Subcutaneous abdominal adipose tissue (tissue), 5 donors: ENCODE results near the gene SECISBP2.

Experiments
- H3K27ac ChIP-seq: one replicate; pipeline ENCODE4 v1.7.0; 2013; ENCODE audit warnings: low read depth, mild to moderate bottlenecking, inconsistent platforms, low read length, moderate library complexity
- H3K27me3 ChIP-seq, 5 donors: one replicate each; pipeline ENCODE4 v1.7.0; 2013; ENCODE audit warnings: low read length in 5 of 5, inconsistent platforms in 1 of 5; ENCODE audit not compliant: control insufficient read depth in 5 of 5, insufficient read depth in 4 of 5
- H3K36me3 ChIP-seq, 5 donors: one replicate each; pipeline ENCODE4 v1.7.0; 2013; ENCODE audit warnings: low read length in 5 of 5; ENCODE audit not compliant: control insufficient read depth in 5 of 5, insufficient read depth in 5 of 5
- H3K4me1 ChIP-seq, 5 donors: one replicate each; pipeline ENCODE4 v1.7.0; 2013; ENCODE audit warnings: low read length in 5 of 5, mild to moderate bottlenecking in 3 of 5, moderate library complexity in 1 of 5; ENCODE audit not compliant: control insufficient read depth in 5 of 5, insufficient read depth in 5 of 5
- H3K4me3 ChIP-seq, 5 donors: one replicate each; pipeline ENCODE4 v1.7.0; 2013; ENCODE audit warnings: low read length in 5 of 5, low read depth in 1 of 5
- H3K9ac ChIP-seq, 5 donors: one replicate each; pipeline ENCODE4 v1.7.0; 2013; ENCODE audit warnings: low read length in 5 of 5, mild to moderate bottlenecking in 4 of 5, moderate library complexity in 3 of 5
- H3K9me3 ChIP-seq, 5 donors: one replicate each; pipeline ENCODE4 v1.7.0; 2013; ENCODE audit warnings: low read length in 5 of 5; ENCODE audit not compliant: control insufficient read depth in 5 of 5
- donor health status: healthy.
- donor health status: healthy.
- donor health status: healthy.
- donor health status: healthy.
- donor health status: healthy.

SECISBP2 gene

DNA sequence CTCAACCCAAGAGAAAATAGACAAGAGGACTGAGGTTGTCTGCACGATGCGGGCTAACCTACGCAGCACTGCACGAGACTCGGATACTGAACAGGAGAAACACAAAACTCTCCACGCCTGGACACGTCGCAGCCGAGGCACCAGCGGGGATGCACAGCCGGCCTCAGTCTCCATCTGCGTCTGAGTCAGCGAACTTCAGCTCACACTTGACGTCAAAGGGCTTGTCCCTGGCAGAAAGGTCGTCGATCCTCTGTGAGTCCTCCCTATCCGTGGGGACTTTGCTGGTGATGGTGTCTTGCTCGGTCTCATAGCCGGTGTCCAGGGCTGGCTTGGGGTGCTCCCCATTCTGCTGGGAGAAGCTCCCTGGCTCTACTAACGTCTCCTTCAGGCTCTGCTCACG is 60.2 kb downstream of the SECISBP2 start:
- Histone ChIP-seq H3K27ac (no peak overlapping the region), H3K27me3 (no peaks in the 10 kb centered on the region), H3K4me1 (peaks cover 0 to 14% (median 11%) of the 10 kb centered on the region in 5 donors), H3K9me3 (no peaks in the 10 kb centered on the region), H3K36me3 (peaks cover 0 to 14% (median 0%) of the 10 kb centered on the region in 5 donors), H3K4me3 (no peak overlapping the region), H3K9ac (no peak overlapping the region)

GRCh38 chr9:89379031-89379430 is 60.7 kb downstream of the SECISBP2 start:
- no peak overlapping the region for H3K4me3 ChIP-seq
- peaks cover 0 to 14% (median 11%) of the 10 kb centered on the region in 5 donors for H3K4me1 ChIP-seq
- peaks cover 0 to 17% (median 0%) of the 10 kb centered on the region in 5 donors for H3K36me3 ChIP-seq
- H3K27ac ChIP-seq, result no peak overlapping the region
- H3K9ac ChIP-seq, result no peak overlapping the region
- no peaks in the 10 kb centered on the region for H3K27me3 ChIP-seq
- no peaks in the 10 kb centered on the region for H3K9me3 ChIP-seq

- peaks cover 0 to 14% (median 11%) of the 10 kb centered on the region in 5 donors for H3K4me1 ChIP-seq
- no peaks in the 10 kb centered on the region for H3K27me3 ChIP-seq
- H3K9ac ChIP-seq, result no peak overlapping the region
- no peak overlapping the region for H3K4me3 ChIP-seq
- H3K27ac ChIP-seq, result no peak overlapping the region
- no peaks in the 10 kb centered on the region for H3K9me3 ChIP-seq
- peaks cover 0 to 18% (median 0%) of the 10 kb centered on the region in 5 donors for H3K36me3 ChIP-seq
Measured at GRCh38 chr9:89379508-89380115, 61.3 kb downstream of the SECISBP2 start.

GRCh38 chr9:89380437-89381307 is 62.4 kb downstream of the SECISBP2 start:
- peaks cover 0 to 20% (median 0%) of the 10 kb centered on the region in 5 donors for H3K36me3 ChIP-seq
- H3K27me3 ChIP-seq, result no peaks in the 10 kb centered on the region
- no peak overlapping the region for H3K27ac ChIP-seq
- H3K4me3 ChIP-seq, result no peak overlapping the region
- H3K4me1 ChIP-seq, result peaks cover 0 to 8% (median 3%) of the 10 kb centered on the region in 5 donors
- H3K9me3 ChIP-seq, result no peaks in the 10 kb centered on the region
- no peak overlapping the region for H3K9ac ChIP-seq

GRCh38 chr9:89381308-89381609 is 63.0 kb downstream of the SECISBP2 start:
- H3K9ac ChIP-seq, result no peak overlapping the region

DNA sequence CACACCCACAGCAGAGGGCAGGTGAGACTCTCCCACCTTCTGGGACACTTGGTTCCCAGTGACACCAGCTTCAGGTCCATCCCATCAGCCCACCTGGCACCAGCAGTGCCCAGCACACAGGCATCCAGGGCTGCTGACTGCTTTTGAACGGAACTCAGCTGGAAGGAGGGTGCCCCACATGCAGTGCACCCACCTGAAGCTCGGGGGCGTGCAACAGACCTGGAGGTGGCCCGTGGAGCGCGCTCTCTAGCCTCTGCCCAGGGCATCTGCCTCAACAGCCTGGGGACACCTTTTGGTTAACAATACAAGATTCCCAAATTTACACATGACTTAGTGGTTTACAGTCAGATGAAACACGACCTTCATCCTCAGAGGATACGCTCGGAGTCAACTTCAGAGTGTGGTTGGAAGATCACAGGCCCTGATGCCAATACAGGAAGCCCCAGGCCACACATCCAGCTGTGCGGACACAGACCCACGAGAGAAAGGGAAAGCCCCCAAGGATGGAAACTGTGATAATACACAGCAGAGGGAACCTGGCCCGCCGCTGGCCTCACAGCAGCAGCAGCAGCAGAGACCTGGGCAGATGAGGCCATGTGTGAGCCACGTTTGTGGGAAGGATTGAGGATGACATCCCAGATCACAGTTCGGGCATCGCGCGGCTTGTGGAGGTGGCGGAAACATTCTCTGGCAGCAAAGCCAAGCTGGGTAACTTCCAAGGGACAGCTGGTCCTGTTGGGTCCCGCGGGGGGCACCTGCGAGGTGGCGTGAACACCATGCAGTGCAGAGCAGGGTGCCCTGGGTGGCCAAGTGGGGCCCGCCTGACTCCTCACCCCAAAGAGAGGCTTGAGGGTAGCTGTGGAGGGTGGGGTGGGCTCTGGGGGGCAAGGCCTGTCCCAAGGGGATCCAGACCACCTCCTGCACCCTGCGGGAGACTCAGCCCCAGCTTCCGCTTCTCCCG is 64.0 kb downstream of the SECISBP2 start:
- H3K4me3 ChIP-seq, result no peak overlapping the region
- no peaks in the 10 kb centered on the region for H3K9me3 ChIP-seq
- no peaks in the 10 kb centered on the region for H3K27me3 ChIP-seq
- H3K9ac ChIP-seq, result no peak overlapping the region
- no peak overlapping the region for H3K27ac ChIP-seq
- peaks cover 0 to 13% (median 2%) of the 10 kb centered on the region in 5 donors for H3K4me1 ChIP-seq
- peaks cover 0 to 22% (median 2%) of the 10 kb centered on the region in 5 donors for H3K36me3 ChIP-seq

More at GRCh38 chr9:89381308-89381609, 63.0 kb downstream of the SECISBP2 start:
- Histone ChIP-seq H3K36me3 (peaks cover 0 to 20% (median 0%) of the 10 kb centered on the region in 5 donors), H3K4me3 (no peak overlapping the region), H3K9me3 (no peaks in the 10 kb centered on the region), H3K27me3 (no peaks in the 10 kb centered on the region), H3K4me1 (peaks cover 0 to 6% (median 2%) of the 10 kb centered on the region in 5 donors), H3K27ac (no peak overlapping the region)

DNA sequence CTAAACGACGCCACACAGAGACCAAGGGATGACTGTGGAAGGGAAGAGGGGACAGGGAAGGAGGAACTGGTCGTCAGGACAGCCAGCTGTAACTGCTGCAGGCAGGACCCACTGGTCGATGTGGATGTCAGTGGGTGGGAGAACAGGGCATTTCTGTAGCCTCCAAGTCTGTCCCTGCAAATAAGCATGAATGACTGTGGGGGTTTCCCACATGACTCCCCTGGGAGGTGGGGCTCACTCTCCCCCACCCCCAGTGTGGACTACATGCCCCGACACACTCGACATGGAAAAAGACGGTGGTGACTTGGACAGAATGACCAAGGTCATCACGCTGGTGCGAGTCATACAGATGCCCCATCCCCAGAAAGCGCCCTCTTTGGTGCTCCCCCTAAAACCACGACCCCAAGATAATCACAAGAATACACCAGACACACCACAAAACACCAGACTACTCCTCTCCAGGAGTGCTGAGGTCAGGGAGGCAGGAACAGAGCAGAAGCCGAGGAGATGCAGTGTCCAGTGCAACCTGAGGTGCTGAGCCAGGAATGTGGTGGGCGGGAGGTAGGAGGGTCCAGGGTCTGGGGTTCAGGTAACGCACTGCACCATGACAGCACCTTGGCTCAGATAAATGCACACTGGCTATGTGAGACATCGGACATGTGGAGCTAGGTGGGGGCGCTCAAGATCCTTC is 64.9 kb downstream of the SECISBP2 start:
- Histone ChIP-seq H3K36me3 (peaks cover 0 to 22% (median 2%) of the 10 kb centered on the region in 5 donors), H3K9ac (no peak overlapping the region), H3K4me1 (peaks cover 7 to 21% (median 10%) of the 10 kb centered on the region in 5 donors), H3K27ac (no peak overlapping the region), H3K4me3 (no peak overlapping the region), H3K27me3 (no peaks in the 10 kb centered on the region), H3K9me3 (no peaks in the 10 kb centered on the region)

DNA sequence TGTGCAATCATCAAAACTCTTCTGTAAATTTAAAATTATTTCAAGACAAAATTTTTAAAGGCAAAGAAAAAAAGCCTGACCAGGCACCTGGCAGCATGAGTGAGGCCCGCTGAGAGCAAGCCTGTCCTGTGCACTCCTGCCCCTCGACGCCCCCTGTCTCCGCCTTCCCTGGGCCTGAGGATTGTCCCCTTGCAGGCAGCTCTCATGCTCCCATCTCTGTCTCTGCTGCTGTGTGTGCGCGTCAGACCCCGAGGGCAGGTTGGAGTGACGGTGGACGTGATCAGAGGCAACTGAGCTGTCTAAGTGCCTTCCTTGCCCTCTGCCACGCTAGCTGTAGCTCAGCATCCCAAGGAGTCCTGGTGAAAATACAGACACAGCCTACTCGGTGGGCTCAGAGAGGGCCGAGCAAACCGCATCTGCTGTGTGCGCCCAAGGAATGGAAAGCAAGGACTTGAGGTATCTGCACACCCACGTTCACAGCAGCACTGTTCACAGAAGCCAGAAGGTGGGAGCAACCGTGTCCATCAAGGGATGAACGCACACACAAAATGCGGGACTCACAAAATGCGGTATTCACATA is 65.5 kb downstream of the SECISBP2 start:
- H3K9me3 ChIP-seq, result no peaks in the 10 kb centered on the region
- H3K27ac ChIP-seq, result no peak overlapping the region
- H3K4me3 ChIP-seq, result no peak overlapping the region
- H3K9ac ChIP-seq, result no peak overlapping the region
- no peaks in the 10 kb centered on the region for H3K27me3 ChIP-seq
- H3K4me1 ChIP-seq, result peaks cover 8 to 26% (median 16%) of the 10 kb centered on the region in 5 donors
- H3K36me3 ChIP-seq, result peaks cover 0 to 20% (median 2%) of the 10 kb centered on the region in 5 donors

- Histone ChIP-seq H3K4me3 (no peak overlapping the region), H3K27me3 (no peaks in the 10 kb centered on the region), H3K9me3 (no peaks in the 10 kb centered on the region), H3K27ac (no peak overlapping the region), H3K9ac (no peak overlapping the region), H3K36me3 (peaks cover 0 to 16% (median 2%) of the 10 kb centered on the region in 5 donors), H3K4me1 (peaks cover 8 to 22% (median 18%) of the 10 kb centered on the region in 5 donors)
Measured at GRCh38 chr9:89384783-89385182, 66.5 kb downstream of the SECISBP2 start.
